ENCODE results near the gene TRNP1.

DNA sequence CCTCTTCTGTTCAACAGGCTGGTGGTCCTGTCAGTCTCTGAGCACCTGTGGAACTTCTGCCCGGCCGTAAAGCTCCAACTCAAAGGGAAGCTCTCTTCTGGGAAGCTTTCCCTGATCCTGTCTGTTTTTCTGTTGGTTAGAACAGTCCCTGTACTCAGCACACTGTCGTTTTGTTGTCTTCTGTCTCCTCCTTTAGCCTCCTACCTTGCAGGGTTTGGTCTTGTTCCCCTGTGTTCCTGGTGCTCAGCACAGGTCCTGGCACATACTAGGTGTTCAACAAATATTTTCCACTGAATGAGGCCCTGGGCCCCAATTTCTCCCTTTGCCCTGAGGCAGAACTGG, 32.9 kb upstream of the TRNP1 start:
- TF ChIP-seq, protein P1, sequence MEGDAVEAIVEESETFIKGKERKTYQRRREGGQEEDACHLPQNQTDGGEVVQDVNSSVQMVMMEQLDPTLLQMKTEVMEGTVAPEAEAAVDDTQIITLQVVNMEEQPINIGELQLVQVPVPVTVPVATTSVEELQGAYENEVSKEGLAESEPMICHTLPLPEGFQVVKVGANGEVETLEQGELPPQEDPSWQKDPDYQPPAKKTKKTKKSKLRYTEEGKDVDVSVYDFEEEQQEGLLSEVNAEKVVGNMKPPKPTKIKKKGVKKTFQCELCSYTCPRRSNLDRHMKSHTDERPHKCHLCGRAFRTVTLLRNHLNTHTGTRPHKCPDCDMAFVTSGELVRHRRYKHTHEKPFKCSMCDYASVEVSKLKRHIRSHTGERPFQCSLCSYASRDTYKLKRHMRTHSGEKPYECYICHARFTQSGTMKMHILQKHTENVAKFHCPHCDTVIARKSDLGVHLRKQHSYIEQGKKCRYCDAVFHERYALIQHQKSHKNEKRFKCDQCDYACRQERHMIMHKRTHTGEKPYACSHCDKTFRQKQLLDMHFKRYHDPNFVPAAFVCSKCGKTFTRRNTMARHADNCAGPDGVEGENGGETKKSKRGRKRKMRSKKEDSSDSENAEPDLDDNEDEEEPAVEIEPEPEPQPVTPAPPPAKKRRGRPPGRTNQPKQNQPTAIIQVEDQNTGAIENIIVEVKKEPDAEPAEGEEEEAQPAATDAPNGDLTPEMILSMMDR (IDR thresholded peaks at IDR 0.05): no peak
- no peak for TF ChIP-seq POLR2A (IDR thresholded peaks at IDR 0.05)

Data from Peyer's patch (tissue), 4 donors.